CD4-positive, CD25-positive, alpha-beta regulatory T cell (primary cell): ENCODE results near the gene PRKAG2. TPM values are rescaled to one million over a fixed set of nuclear protein-coding genes. Genes with fewer than 3 reads are reported as not detected.
A peak's percentile ranks its signal among the peaks of the same experiment; 100 is the strongest.

Source experiments
- ATAC-seq, 2 donors: fragments of 150-1000 bp; cut with Tn5 transposase; one replicate each; pipeline ENCODE4 v1.10.0; 2021; ENCODE audit warnings: low read depth in 2 of 2, moderate number of reproducible peaks in 2 of 2, moderate library complexity in 1 of 2
- DNase-seq, 3 donors: peaks; one replicate each; pipeline versions ENCODE4 v3.0.0 to v3.0.0-alpha.2; 2012 to 2022; ENCODE audit warnings: mixed read lengths in 1 of 3
- H3K27ac ChIP-seq: one replicate; pipeline ENCODE4 v1.7.0; 2013; ENCODE audit warnings: mild to moderate bottlenecking, low read length; ENCODE audit not compliant: insufficient read depth, poor library complexity, severe bottlenecking
- H3K27me3 ChIP-seq: one replicate; pipeline ENCODE4 v1.7.0; 2013; ENCODE audit warnings: low read length; ENCODE audit not compliant: control insufficient read depth, insufficient read depth
- H3K36me3 ChIP-seq: one replicate; pipeline ENCODE4 v1.7.0; 2013; ENCODE audit warnings: mild to moderate bottlenecking, low read length, moderate library complexity; ENCODE audit not compliant: control insufficient read depth, insufficient read depth
- H3K4me1 ChIP-seq: 2 replicates; pipeline ENCODE4 v1.7.0; 2013; ENCODE audit warnings: mild to moderate bottlenecking, low read length; ENCODE audit not compliant: insufficient read depth, control insufficient read depth, poor library complexity, severe bottlenecking
- H3K4me3 ChIP-seq: one replicate; pipeline ENCODE4 v1.7.0; 2013; ENCODE audit warnings: low read depth, mild to moderate bottlenecking, low read length, moderate library complexity
- H3K9me3 ChIP-seq, 2 experiments: 1 replicate in 1 of 2; 2 replicates in 1 of 2; pipeline ENCODE4 v1.7.0; 2013; ENCODE audit warnings: low read length in 2 of 2, mild to moderate bottlenecking in 1 of 2, moderate library complexity in 1 of 2; ENCODE audit not compliant: control insufficient read depth in 2 of 2
- H3K27ac Mint-ChIP-seq, 3 donors: one replicate each; pipeline ENCODE4 v1.8.0; 2020 to 2022; ENCODE audit warnings: mild to moderate bottlenecking in 3 of 3, mixed read lengths in 3 of 3, moderate library complexity in 2 of 3
- H3K27me3 Mint-ChIP-seq: one replicate; pipeline ENCODE4 v1.8.0; 2022; ENCODE audit warnings: mild to moderate bottlenecking, mixed read lengths
- H3K36me3 Mint-ChIP-seq: one replicate; pipeline ENCODE4 v1.8.0; 2020; ENCODE audit warnings: mixed read lengths
- H3K4me1 Mint-ChIP-seq, 4 donors: one replicate each; pipeline ENCODE4 v1.8.0; 2020 to 2022; ENCODE audit warnings: mixed read lengths in 4 of 4, mild to moderate bottlenecking in 1 of 4
- H3K4me3 Mint-ChIP-seq, 4 donors: one replicate each; pipeline ENCODE4 v1.8.0; 2020 to 2022; ENCODE audit warnings: mild to moderate bottlenecking in 4 of 4, mixed read lengths in 4 of 4, moderate library complexity in 3 of 4
- H3K9me3 Mint-ChIP-seq, 7 donors: one replicate each; pipeline ENCODE4 v1.8.0; 2020 to 2022; ENCODE audit warnings: mixed read lengths in 7 of 7, mild to moderate bottlenecking in 3 of 7, moderate library complexity in 2 of 7
- polyA plus RNA-seq, 4 donors: library from polyadenylated mRNA; unstranded; fragments of 300-500 nt; fragmentation: Illumina TruSeq; gene quantifications; one replicate each; pipeline ENCODE4 v1.2.3, GENCODE V29; 2021
- total RNA-seq: library from RNA; stranded (reverse); gene quantifications from one replicate; pipeline ENCODE4 v1.2.3, GENCODE V29; 2022

Gene PRKAG2
- total and polyA plus RNA-seq, 5 donors from 2014 or later = 19.9 to 43.0 (median 26.1) TPM

DNA sequence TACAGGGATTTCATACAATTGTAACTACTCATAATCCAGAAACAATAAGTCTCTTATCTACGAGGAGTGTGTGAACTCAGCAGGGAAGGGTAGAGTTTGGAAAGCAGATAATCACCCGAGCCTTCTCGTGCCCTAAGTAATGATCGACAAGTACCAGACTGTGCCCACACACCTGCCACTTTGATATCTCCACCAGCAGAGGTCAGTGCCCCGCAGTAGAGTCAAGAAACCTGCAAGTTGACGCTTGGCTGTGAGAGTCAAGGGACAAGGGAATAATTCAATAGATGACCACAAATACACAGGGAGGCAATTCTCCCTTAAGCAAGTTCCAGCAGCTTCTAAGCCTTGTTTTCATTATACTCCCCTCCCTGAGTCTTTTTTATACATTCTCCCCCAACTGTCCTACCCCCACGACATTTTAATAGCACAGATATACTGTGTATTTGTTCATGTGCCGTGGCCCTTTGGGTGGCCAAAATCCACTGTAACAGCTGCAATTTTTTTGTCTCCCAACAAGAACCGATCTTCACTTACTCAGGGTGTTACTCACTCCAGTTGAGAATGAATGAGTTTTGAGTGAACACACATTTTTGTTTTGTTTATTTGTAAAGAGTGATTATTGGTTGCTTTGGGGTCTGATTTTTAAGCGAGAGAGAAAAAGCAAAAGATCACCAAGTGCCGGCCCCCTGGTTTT lies 250.3 kb downstream of the PRKAG2 start:
- Mint-ChIP-seq H3K27me3 (no peaks in the 10 kb centered on the region), H3K9me3 (no peaks in the 10 kb centered on the region), H3K27ac (no peak overlapping the region), H3K4me1 (peaks cover 31 to 57% (median 35%) of the 10 kb centered on the region in 4 donors), H3K4me3 (peak overlapping the region in 1 of 4 donors; percentile 56), H3K36me3 (peaks cover 18% of the 10 kb centered on the region)
- Histone ChIP-seq H3K27me3 (no peaks in the 10 kb centered on the region), H3K36me3 (peaks cover 3% of the 10 kb centered on the region), H3K4me1 (peaks cover 8% of the 10 kb centered on the region), H3K27ac (no peak overlapping the region), H3K9me3 (no peaks in the 10 kb centered on the region), H3K4me3 (no peak overlapping the region)
- DNase-seq (peak in 2 of 3 donors; percentile 38 to 54), ATAC-seq (peak; percentile 28 to 58)

- Mint-ChIP-seq H3K27ac (peak overlapping the region in 1 of 3 donors; percentile 79), H3K27me3 (no peaks in the 10 kb centered on the region), H3K4me3 (peak overlapping the region in 1 of 4 donors; percentile 38), H3K9me3 (no peaks in the 10 kb centered on the region), H3K4me1 (peaks cover 21 to 49% (median 30%) of the 10 kb centered on the region in 4 donors), H3K36me3 (peaks cover 18% of the 10 kb centered on the region)
- H3K27me3 ChIP-seq = no peaks in the 10 kb centered on the region
- DNase-seq (no peak), ATAC-seq (no peak)
- no peaks in the 10 kb centered on the region for H3K4me1 ChIP-seq
- H3K9me3 ChIP-seq = no peaks in the 10 kb centered on the region
- no peak overlapping the region for H3K4me3 ChIP-seq
- no peak overlapping the region for H3K27ac ChIP-seq
- peaks cover 3% of the 10 kb centered on the region for H3K36me3 ChIP-seq
Observed at GRCh38 chr7:151625606-151626005, 251.3 kb downstream of the PRKAG2 start.

- Mint-ChIP-seq H3K36me3 (peaks cover 22% of the 10 kb centered on the region), H3K4me3 (no peak overlapping the region), H3K4me1 (peaks cover 17 to 42% (median 27%) of the 10 kb centered on the region in 4 donors), H3K9me3 (no peaks in the 10 kb centered on the region), H3K27ac (peak overlapping the region; percentile 2 to 76 (median 72)), H3K27me3 (no peaks in the 10 kb centered on the region)
- H3K4me1 ChIP-seq = no peaks in the 10 kb centered on the region
- no peak overlapping the region for H3K4me3 ChIP-seq
- H3K27ac ChIP-seq = no peak overlapping the region
- ATAC-seq (no peak), DNase-seq (no peak)
- no peaks in the 10 kb centered on the region for H3K27me3 ChIP-seq
- no peaks in the 10 kb centered on the region for H3K9me3 ChIP-seq
- peaks cover 3% of the 10 kb centered on the region for H3K36me3 ChIP-seq
Observed at GRCh38 chr7:151624246-151624928, 252.5 kb downstream of the PRKAG2 start.

GRCh38 chr7:151623766-151624165 lies 253.1 kb downstream of the PRKAG2 start:
- H3K27me3 Mint-ChIP-seq = no peaks in the 10 kb centered on the region

GRCh38 chr7:151621961-151622360 lies 255.0 kb downstream of the PRKAG2 start:
- no peak for DNase-seq
- H3K9me3 ChIP-seq = no peaks in the 10 kb centered on the region
- H3K36me3 ChIP-seq = peaks cover 3% of the 10 kb centered on the region

More at GRCh38 chr7:151623766-151624165, 253.1 kb downstream of the PRKAG2 start:
- Mint-ChIP-seq H3K4me3 (no peak overlapping the region), H3K4me1 (peaks cover 14 to 39% (median 29%) of the 10 kb centered on the region in 4 donors), H3K9me3 (no peaks in the 10 kb centered on the region), H3K27ac (no peak overlapping the region), H3K36me3 (peaks cover 22% of the 10 kb centered on the region)
- H3K27me3 ChIP-seq = no peaks in the 10 kb centered on the region
- H3K27ac ChIP-seq = no peak overlapping the region
- peaks cover 3% of the 10 kb centered on the region for H3K36me3 ChIP-seq
- no peak for ATAC-seq
- no peak overlapping the region for H3K4me3 ChIP-seq
- DNase-seq = no peak
- no peaks in the 10 kb centered on the region for H3K4me1 ChIP-seq
- H3K9me3 ChIP-seq = no peaks in the 10 kb centered on the region

DNA sequence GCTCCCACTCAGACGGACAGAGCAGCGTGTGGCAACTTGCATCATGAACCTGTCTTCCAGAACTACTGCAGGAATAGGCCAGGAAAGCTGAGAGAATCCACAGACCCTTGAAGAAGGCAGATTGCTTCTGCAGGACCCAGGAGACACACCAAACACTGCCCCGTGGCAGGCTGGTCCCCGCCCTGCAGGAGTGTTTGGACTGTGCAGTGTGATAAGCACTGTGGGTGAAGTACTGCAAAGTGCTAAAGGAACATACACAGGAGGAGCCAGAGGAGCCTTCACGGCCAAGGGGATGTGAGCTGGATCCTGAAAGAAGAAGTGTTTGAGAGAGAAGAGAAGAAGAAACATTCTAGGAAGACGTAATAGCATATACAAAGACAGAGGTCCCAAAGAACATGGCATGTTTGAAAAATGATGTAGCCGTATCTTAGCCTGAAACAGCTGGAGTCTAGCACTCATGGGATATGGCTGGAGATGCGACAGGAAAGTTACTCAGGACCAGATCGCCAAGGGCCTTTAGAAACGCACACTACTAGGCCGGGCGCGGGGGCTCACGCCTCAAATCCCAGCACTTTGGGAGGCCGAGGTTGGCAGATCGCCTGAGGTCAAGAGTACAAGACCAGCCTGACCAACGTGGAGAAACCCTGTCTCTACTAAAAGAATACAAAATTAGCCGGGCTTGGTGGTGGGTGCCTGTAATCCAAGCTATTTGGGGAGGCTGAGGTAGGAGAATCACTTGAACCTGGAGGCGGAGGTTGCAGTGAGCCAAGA lies 260.3 kb downstream of the PRKAG2 start:
- H3K4me1 Mint-ChIP-seq = peaks cover 0 to 15% (median 5%) of the 10 kb centered on the region in 4 donors
- no peaks in the 10 kb centered on the region for H3K9me3 Mint-ChIP-seq
- H3K4me1 ChIP-seq = no peaks in the 10 kb centered on the region
- ATAC-seq (no peak), DNase-seq (no peak)
- H3K27me3 Mint-ChIP-seq = no peaks in the 10 kb centered on the region
- no peak overlapping the region for H3K27ac Mint-ChIP-seq
- H3K36me3 ChIP-seq = no peaks in the 10 kb centered on the region
- no peak overlapping the region for H3K4me3 ChIP-seq
- H3K27ac ChIP-seq = no peak overlapping the region
- no peaks in the 10 kb centered on the region for H3K27me3 ChIP-seq
- no peaks in the 10 kb centered on the region for H3K9me3 ChIP-seq
- peaks cover 18% of the 10 kb centered on the region for H3K36me3 Mint-ChIP-seq
- H3K4me3 Mint-ChIP-seq = no peak overlapping the region

More at GRCh38 chr7:151621961-151622360, 255.0 kb downstream of the PRKAG2 start:
- Mint-ChIP-seq H3K4me3 (no peak overlapping the region), H3K9me3 (no peaks in the 10 kb centered on the region), H3K36me3 (peaks cover 22% of the 10 kb centered on the region), H3K4me1 (peaks cover 14 to 35% (median 27%) of the 10 kb centered on the region in 4 donors), H3K27ac (no peak overlapping the region), H3K27me3 (no peaks in the 10 kb centered on the region)
- H3K27ac ChIP-seq = no peak overlapping the region
- no peaks in the 10 kb centered on the region for H3K4me1 ChIP-seq
- H3K4me3 ChIP-seq = no peak overlapping the region
- H3K27me3 ChIP-seq = no peaks in the 10 kb centered on the region
- no peak for ATAC-seq

DNA sequence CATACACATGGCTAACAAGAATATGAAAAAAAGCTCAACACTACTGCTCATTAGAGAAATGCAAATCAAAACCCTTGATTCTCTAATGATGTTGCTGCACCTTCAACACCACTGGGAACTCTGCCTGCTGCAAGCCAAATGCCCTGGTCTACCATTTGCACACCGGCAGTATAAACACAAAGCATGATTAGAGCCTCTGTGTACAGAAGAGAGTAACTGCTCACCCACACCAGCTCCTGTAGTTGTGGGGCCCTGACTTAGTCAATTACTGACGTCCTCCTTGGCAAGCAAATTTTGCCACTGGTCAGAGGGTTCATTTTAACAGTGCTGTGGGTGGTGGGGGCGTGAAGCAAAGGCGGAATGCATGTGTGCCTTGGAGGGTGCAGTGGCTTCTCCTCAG lies 261.1 kb downstream of the PRKAG2 start:
- DNase-seq (no peak), ATAC-seq (no peak)
- Mint-ChIP-seq H3K4me1 (peaks cover 0 to 15% (median 4%) of the 10 kb centered on the region in 4 donors), H3K4me3 (no peak overlapping the region), H3K27me3 (no peaks in the 10 kb centered on the region), H3K27ac (peak overlapping the region in 2 of 3 donors; percentile 51 to 52), H3K36me3 (peaks cover 18% of the 10 kb centered on the region), H3K9me3 (no peaks in the 10 kb centered on the region)
- Histone ChIP-seq H3K27me3 (no peaks in the 10 kb centered on the region), H3K9me3 (no peaks in the 10 kb centered on the region), H3K27ac (no peak overlapping the region), H3K36me3 (peaks cover 2% of the 10 kb centered on the region), H3K4me3 (no peak overlapping the region), H3K4me1 (no peaks in the 10 kb centered on the region)
